ENCODE data around the gene GAREM1. TPM values are rescaled to one million over a fixed set of nuclear protein-coding genes. Genes with fewer than 3 reads are reported as not detected.

Gene GAREM1
- total RNA-seq, 2 donors from 2014 or later = 8.3 to 9.8 TPM

GRCh38 chr18:32380559-32380958 is 90.1 kb downstream of the GAREM1 start:
- no peak for DNase-seq (ENCODE audit: low spot score)
- intact Hi-C loops (cut with DNase I) = no loop called here

GRCh38 chr18:32379891-32380290 is 90.8 kb downstream of the GAREM1 start:
- DNase-seq (ENCODE audit: low spot score) = no peak
- intact Hi-C loops (cut with DNase I) = no loop called here

- intact Hi-C loops (cut with DNase I) = no loop called here
Observed at GRCh38 chr18:32378705-32379104, 92.0 kb downstream of the GAREM1 start.

GRCh38 chr18:32373995-32374394 is 96.7 kb downstream of the GAREM1 start:
- intact Hi-C loops (cut with DNase I) = no loop called here

More at GRCh38 chr18:32378705-32379104, 92.0 kb downstream of the GAREM1 start:
- no peak for DNase-seq (ENCODE audit: low spot score)

GRCh38 chr18:32373505-32373904 is 97.2 kb downstream of the GAREM1 start:
- no peak for DNase-seq (ENCODE audit: low spot score)
- intact Hi-C loops (cut with DNase I) = no loop called here

More at GRCh38 chr18:32373995-32374394, 96.7 kb downstream of the GAREM1 start:
- no peak for DNase-seq (ENCODE audit: low spot score)

GRCh38 chr18:32372381-32373061 is 98.2 kb downstream of the GAREM1 start:
- DNase-seq (ENCODE audit: low spot score) = no peak
- intact Hi-C loops (cut with DNase I) = no loop called here

GRCh38 chr18:32372047-32372380 is 98.7 kb downstream of the GAREM1 start:
- no peak for DNase-seq (ENCODE audit: low spot score)
- intact Hi-C loops (cut with DNase I) = no loop called here

GRCh38 chr18:32371384-32371783 is 99.3 kb downstream of the GAREM1 start:
- intact Hi-C loops (cut with DNase I) = no loop called here
- no peak for DNase-seq (ENCODE audit: low spot score)

- intact Hi-C loops (cut with DNase I) = loop anchor here in 1 of 2 donors (1.0 kb wide), 1 partner anchor 82 kb away; no protein-coding TSS in a partner anchor
- no peak for DNase-seq (ENCODE audit: low spot score)
Observed at GRCh38 chr18:32368991-32369390, 101.7 kb downstream of the GAREM1 start.

GRCh38 chr18:32368170-32368569 is 102.5 kb downstream of the GAREM1 start:
- intact Hi-C loops (cut with DNase I) = loop anchor here in 1 of 2 donors (1.0 kb wide), 1 partner anchor 83 kb away; no protein-coding TSS in a partner anchor
- DNase-seq (ENCODE audit: low spot score) = no peak

- intact Hi-C loops (cut with DNase I) = no loop called here
- DNase-seq (ENCODE audit: low spot score) = no peak
Observed at GRCh38 chr18:32366586-32367538, 103.8 kb downstream of the GAREM1 start.

- no peak for DNase-seq (ENCODE audit: low spot score)
- intact Hi-C loops (cut with DNase I) = no loop called here
Observed at GRCh38 chr18:32362484-32362883, 108.2 kb downstream of the GAREM1 start.

GRCh38 chr18:32360682-32361345 is 109.9 kb downstream of the GAREM1 start:
- intact Hi-C loops (cut with DNase I) = no loop called here
- no peak for DNase-seq (ENCODE audit: low spot score)

- no peak for DNase-seq (ENCODE audit: low spot score)
- intact Hi-C loops (cut with DNase I) = no loop called here
Observed at GRCh38 chr18:32358529-32358928, 112.2 kb downstream of the GAREM1 start.

GRCh38 chr18:32358075-32358474 is 112.6 kb downstream of the GAREM1 start:
- no peak for DNase-seq (ENCODE audit: low spot score)
- intact Hi-C loops (cut with DNase I) = no loop called here

GRCh38 chr18:32355896-32356295 is 114.8 kb downstream of the GAREM1 start:
- intact Hi-C loops (cut with DNase I) = no loop called here
- DNase-seq (ENCODE audit: low spot score) = no peak

GRCh38 chr18:32354518-32354917 is 116.2 kb downstream of the GAREM1 start:
- no peak for DNase-seq (ENCODE audit: low spot score)
- intact Hi-C loops (cut with DNase I) = no loop called here

- no peak for DNase-seq (ENCODE audit: low spot score)
- intact Hi-C loops (cut with DNase I) = no loop called here
Observed at GRCh38 chr18:32353257-32353656, 117.4 kb downstream of the GAREM1 start.

GRCh38 chr18:32351032-32351431 is 119.7 kb downstream of the GAREM1 start:
- DNase-seq (ENCODE audit: low spot score) = no peak
- intact Hi-C loops (cut with DNase I) = no loop called here
